HT-29 (cell line): ENCODE measurements around the gene ALB. TPM values are rescaled to one million over a fixed set of nuclear protein-coding genes. Genes with fewer than 3 reads are reported as not detected.

Source experiments
- DNase-seq: peaks from one replicate; pipeline ENCODE4 v3.0.0-alpha.2; 2015; ENCODE audit warnings: low spot score
- total RNA-seq: library from RNA; depleted of rRNA; stranded (reverse); fragments of >200 nt; shearing (Covaris generic); gene quantifications from 2 replicates; pipeline ENCODE4 v1.2.3, GENCODE V29; 2014; rRNA removed

Gene ALB
- total RNA-seq, 1 experiment from 2014 or later = not detected

DNA sequence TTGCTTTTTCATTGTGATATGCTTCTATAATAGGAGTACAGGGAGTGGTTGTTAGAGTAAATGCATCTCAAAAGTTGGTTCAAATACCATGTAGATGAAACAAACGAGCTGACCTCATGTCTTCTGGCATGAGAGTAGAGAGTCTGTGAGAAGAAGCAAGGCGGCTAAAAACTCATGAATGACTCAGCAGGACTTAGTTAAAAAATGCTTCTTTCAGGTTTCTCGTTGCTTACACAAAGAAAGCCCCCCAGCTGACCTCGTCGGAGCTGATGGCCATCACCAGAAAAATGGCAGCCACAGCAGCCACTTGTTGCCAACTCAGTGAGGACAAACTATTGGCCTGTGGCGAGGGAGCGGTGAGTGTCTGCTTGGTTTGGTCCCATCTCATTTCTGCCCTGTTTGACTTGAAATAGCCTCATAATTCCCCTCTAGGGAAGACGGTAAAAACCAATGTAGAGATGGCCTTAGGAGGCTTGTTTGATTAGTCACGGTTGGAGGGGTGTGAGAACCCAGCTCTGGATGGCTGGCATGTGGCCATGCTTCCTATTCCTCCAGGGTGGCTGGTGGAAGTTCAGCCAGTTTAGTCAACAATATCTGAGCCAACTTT, 46.4 kb downstream of the ALB start:
- DNase-seq = no peak

DNA sequence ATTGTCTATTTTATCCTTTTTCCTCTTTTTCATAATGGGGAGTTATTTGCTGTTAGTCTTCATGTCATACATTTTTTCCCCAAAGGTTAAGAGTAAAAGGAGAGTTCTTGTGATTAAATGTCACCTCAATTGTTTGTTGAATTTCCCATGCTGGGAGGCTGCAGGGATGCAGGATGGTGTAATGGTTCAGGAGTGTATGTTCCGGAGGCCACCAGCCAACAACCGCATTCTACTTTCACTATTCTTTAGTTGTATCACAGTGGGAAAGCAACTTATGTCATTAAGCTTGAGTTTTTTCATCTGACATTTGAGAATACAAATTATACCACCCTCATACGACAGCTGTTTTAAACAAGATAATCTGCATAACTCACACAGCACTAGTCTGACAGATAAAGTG, 47.3 kb downstream of the ALB start:
- DNase-seq = no peak

DNA sequence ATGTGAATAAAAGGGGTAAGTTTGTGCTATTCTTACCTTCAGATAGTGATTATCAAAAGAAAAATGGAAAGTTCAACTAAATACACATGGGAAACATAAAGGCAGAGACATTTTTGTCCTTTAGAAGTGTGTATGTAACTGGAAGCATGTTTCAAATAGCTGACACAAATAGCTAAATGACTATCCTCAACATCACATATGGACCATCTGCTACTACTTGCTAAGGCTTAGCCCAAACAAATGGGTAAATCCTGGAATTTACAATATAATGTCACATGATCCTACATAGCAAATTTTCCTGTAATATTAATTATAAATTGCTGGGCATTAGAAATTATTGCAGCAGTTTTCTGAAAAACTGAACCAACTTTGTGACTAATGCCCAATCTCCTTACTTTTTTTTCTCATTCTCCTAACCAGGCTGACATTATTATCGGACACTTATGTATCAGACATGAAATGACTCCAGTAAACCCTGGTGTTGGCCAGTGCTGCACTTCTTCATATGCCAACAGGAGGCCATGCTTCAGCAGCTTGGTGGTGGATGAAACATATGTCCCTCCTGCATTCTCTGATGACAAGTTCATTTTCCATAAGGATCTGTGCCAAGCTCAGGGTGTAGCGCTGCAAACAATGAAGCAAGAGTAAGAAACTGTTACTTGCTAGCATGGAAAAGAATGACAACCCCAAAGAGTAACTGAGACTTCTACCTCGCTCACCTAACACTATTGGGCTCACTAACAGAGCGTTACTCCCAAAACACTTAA, 48.1 kb downstream of the ALB start:
- DNase-seq = no peak

DNA sequence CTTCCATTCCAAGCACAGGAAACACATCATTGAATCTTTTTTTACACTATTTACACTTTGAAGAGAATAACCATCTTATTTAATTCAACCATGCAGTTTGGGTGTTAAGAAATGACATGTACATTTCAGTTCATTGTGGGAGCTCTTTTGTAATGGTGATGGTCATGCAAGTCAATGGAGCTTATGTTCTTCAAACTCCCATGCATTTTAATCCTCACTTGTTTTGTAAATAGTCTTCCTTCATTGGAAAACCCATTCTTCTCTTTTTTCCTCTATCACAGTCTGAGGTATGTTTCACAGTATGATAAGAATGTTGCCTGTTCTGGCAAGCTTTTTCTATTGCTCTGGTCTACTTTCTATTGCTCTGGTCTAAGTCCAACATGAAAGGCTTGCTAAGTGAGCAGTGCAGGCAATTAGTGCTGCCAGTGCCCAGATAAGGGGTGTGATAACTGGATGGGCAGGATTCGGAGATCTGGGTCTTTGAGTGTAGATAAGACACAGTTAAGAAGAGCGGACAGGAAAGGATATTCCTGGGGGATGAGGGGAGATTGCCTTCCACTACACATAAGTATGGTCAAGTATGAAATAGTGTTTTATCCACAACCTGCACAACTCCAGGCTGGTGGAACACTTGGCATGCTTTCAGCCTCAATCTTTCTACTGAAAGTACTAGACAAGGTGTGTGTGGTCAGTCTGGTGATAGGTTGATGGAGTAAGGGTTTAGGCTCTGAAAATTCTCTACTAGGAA, 49.0 kb downstream of the ALB start:
- no peak for DNase-seq

DNA sequence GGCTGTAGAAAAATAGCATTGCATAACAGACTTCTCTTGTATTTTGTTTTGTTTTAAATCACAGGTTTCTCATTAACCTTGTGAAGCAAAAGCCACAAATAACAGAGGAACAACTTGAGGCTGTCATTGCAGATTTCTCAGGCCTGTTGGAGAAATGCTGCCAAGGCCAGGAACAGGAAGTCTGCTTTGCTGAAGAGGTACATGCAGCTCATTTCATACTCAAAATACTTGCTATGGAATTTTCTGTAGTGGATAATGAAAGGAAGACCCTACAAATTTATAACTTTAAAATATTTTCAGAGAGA, 49.6 kb downstream of the ALB start:
- DNase-seq = no peak

DNA sequence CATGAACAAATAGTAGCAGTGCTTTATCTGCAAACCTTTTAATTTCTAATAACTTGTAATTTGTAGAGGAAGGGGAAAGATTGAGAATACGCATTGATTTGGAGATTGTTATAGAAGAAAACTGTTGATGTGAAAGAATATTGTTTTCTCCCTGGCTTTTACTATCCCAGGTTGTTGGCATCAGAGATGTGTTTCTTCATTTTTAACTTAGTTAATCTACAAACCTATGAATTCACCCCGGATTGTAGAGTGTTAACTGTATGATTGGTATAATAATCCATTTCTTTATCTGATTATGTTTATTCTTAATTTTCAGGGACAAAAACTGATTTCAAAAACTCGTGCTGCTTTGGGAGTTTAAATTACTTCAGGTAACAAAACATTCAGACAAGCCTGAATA, 50.8 kb downstream of the ALB start:
- DNase-seq = no peak

DNA sequence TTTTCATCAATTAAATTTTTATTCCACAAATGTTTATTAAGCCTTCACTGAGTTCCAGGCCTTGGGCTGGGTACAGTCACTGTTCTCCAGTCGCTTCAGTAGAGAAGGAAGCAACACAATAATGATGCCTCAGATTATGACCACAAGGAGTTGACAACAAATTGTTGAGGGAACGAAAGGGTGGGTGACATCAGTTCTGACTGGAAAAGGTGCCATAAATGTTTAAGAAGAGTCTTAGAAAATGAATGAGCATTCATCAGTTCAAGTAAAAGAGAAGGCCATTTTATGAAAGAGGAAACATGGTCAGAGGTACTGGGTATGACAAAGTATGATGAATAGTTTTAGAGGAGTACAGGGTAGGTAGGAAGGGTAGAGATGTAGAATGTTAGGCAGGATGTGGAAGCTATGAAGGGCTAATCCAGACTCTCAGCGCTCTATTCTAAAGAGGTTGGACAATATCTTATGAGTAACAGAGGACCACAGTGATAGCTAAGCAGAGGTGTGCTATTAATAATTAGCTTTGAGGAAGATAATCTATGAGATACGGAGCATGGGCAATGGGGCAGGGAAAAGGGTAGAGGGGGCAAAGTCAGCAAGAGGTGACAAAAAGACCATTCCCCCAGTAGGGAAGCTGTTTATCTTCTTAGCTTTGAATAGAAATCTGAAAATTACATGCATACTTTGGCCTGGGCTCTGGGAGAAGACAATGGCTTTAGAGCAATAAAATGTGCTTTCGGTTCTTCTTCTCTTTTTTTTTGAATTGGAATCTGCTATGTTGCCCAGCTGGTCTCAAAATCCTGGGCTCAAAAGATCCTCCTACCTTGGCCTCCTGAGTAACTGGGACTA, 52.3 kb downstream of the ALB start:
- no peak for DNase-seq

DNA sequence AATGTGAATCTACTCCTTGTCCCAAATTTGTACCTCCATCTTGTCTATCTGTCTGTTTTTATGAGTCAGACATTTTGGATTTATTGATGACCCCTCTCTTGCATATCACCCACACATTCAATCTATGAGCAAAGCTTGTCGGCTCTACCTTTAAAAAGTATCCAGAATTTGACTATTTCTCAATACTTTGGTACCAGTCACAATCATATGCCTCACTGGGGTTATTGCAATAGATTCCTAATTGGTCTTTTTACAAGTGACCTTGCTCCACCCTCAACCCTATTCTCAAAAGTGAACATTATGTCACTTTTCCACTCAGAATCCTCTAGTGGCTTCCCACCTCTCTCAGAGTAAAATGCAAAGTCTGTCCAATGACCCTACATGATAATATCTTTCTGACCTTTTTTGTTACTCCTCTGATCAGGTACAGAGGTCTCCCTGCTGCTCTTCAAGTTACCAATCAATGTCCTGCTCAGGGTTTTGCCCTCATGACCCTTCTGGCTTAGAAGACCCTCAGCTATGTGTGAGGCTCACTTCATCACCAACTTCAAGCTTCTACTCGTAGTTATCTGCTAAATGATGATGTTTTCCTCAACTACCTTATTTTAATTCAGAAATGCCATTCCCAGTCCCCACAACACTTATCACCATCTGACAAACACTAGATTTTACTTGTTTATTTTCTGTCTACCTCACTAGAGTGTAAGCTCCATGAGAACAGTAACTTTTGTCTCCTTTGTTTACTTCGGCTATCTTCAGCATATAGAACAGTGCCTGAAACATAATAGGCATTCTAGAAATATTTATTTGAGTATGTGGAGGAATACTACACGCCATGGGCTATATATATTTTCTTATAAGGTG, 54.3 kb downstream of the ALB start:
- no peak for DNase-seq

DNA sequence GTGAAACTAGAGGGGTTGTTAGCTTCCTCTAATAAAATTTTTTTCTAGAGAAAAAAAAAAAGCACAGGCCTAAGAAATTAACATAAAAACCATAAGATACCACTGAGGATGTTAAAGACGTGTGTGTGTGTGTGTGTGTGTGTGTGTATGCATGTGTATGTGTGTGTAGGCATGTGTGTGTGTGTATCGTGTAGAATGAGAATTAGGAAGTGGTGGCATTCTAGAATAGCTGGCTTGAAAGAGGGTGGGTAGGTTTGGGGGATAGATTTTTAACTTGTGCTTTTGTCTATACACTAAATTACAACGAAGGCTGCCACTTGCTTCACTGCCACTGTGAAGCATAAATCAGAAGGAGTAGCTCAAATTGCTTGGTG, 54.9 kb downstream of the ALB start:
- no peak for DNase-seq

DNA sequence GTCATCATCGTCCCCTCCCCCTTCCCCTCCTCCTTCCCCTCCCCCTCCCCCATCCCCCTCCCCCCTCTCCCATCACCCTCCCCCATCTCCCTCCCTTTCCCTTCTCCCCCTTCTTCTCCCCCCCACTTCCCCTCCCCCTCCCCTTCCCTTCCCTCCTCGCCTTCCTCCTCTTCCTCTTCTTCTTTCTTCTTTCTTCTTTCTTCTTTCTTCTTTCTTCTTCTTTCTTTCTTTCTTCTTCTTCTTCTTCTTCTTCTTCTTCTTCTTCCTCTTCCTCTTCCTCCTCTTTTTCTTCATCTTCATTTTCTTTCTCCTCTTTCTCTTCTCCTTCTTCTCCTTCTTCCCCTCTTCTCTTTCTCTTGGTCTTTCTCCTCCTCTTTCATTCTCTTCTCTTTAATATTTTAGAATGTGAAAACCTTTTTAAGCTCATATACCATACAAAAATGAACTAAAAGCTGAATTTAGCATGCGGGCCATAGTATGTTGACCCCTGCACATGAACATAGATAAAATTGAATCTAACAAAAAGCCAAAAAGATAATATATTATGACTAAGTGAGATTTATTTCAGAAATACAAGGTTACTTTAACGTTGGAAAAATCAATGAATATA, 56.9 kb downstream of the ALB start:
- no peak for DNase-seq

DNA sequence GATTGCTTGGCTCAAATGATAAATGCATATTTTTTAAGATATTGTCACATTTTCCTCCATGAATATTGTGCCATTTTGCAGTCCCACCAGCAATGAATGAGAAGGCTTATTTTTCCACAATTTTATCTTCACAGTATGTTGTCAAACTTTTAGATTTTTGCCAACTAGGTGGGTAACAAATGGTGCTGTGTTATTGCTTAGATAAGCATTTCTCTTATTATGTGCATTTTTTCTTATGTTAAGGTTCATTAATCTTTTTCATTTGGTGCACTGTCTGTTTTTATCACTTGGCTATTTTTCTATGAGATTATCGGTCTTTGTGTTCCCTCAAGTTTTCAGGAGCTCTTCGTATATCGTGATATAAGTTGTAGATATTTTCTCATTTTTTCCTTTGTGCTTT, 64.1 kb downstream of the ALB start:
- DNase-seq = no peak

DNA sequence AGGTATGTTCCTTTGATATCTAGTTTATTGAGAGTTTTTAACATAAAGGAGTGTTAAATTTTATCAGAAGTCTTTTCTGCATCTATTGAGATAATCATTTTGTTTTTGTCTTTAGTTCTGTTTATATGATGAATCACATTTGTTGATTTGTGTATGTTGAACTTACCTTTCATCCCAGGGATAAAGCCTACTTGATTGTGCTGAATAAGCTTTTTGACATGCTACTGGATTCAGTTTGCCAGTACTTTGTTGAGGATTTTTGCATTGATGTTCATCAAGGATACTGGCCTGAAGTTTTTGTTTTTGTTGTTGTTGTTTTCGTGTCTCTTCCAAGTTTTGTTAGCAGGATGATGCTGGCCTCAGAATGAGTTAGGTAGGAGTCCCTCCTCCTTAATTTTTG, 66.6 kb downstream of the ALB start:
- DNase-seq = no peak

Other genes with a start within 250 kb of the ALB start
- 28.7 and 30.6 TPM in 2 replicates for gene ANKRD17, start 145.5 kb upstream of the ALB start, total RNA-seq
- not detected in 2 replicates for gene AFP, start 31.9 kb downstream of the ALB start, total RNA-seq
- gene AFM, start 77.5 kb downstream of the ALB start, total RNA-seq = not detected in 2 replicates
- 2.3 and 3.9 TPM in 2 replicates for gene RASSF6, start 216.1 kb downstream of the ALB start, total RNA-seq